PC-9 (cell line): ENCODE measurements around the gene PRIMA1.

Experiments
- EZH2 ChIP-seq: fragments of 200-600 bp; sonication (generic); IDR thresholded peaks from 2 replicates; pipeline ENCODE4 v1.8.0; 2017; ENCODE audit warnings: antibody characterized with exemption, low read depth
- TF ChIP-seq, protein P1 (sequence below): fragments of 200-600 bp; sonication (generic); conservative IDR thresholded peaks from 2 replicates; pipeline ENCODE4 v1.6.1; 2017; ENCODE audit warnings: mixed run types, antibody characterized with exemption, mild to moderate bottlenecking, moderate library complexity

DNA sequence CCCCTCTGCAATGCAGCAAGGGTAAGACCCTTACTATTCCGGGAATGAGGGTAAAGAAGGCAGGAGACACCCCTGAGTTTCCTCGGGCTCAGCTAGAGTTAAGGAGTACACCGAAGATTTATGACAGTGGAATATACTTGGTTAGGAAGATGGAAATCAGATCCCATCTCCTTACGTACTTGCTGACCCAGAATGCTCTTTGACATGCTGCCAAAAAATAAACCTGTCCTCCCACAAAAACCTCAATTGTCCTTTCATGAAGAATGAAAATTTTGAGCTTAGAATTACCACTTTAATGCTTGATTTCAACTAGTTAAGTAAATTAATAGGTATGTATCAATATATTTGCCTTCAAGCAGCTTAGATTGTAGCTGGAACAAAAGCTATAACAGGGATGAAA is 99.5 kb downstream of the PRIMA1 start:
- TF ChIP-seq, protein P1, sequence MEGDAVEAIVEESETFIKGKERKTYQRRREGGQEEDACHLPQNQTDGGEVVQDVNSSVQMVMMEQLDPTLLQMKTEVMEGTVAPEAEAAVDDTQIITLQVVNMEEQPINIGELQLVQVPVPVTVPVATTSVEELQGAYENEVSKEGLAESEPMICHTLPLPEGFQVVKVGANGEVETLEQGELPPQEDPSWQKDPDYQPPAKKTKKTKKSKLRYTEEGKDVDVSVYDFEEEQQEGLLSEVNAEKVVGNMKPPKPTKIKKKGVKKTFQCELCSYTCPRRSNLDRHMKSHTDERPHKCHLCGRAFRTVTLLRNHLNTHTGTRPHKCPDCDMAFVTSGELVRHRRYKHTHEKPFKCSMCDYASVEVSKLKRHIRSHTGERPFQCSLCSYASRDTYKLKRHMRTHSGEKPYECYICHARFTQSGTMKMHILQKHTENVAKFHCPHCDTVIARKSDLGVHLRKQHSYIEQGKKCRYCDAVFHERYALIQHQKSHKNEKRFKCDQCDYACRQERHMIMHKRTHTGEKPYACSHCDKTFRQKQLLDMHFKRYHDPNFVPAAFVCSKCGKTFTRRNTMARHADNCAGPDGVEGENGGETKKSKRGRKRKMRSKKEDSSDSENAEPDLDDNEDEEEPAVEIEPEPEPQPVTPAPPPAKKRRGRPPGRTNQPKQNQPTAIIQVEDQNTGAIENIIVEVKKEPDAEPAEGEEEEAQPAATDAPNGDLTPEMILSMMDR: no peak
- no peak for TF ChIP-seq EZH2
